Cardiac fibroblast (primary cell): ENCODE measurements around the gene RHEB.

ENCODE experiments used
- DNase-seq, 2 donors: peaks; one replicate each; pipeline versions ENCODE4 v3.0.0 to v3.0.0-alpha.2; 2010; ENCODE audit warnings: low read depth in 2 of 2
- H3K4me3 ChIP-seq, 2 donors: replicated peaks in 1 of 2; 1 replicate in 1 of 2; 2 replicates in 1 of 2; pipeline ENCODE4 v1.5.1; 2011; ENCODE audit warnings: low read depth in 2 of 2, low read length in 2 of 2, mild to moderate bottlenecking in 2 of 2, moderate library complexity in 1 of 2
- CTCF ChIP-seq: IDR thresholded peaks from one replicate; pipeline ENCODE4 v1.5.1; 2011; ENCODE audit warnings: low read depth, mild to moderate bottlenecking, low read length, inconsistent platforms

Gene RHEB

GRCh38 chr7:151454305-151454704 is 65.4 kb downstream of the RHEB start:
- H3K4me3 ChIP-seq, result no peak overlapping the region
- no peak for DNase-seq
- no peak for TF ChIP-seq CTCF

GRCh38 chr7:151453326-151453791 is 66.3 kb downstream of the RHEB start:
- no peak overlapping the region for H3K4me3 ChIP-seq
- TF ChIP-seq CTCF, result no peak
- no peak for DNase-seq

- DNase-seq, result no peak
- no peak for TF ChIP-seq CTCF
- no peak overlapping the region for H3K4me3 ChIP-seq
Measured at GRCh38 chr7:151452680-151453325, 66.9 kb downstream of the RHEB start.

GRCh38 chr7:151451626-151452571 is 67.8 kb downstream of the RHEB start:
- H3K4me3 ChIP-seq, result no peak overlapping the region
- no peak for TF ChIP-seq CTCF
- DNase-seq, result no peak

GRCh38 chr7:151451156-151451555 is 68.5 kb downstream of the RHEB start:
- no peak for DNase-seq
- no peak for TF ChIP-seq CTCF
- H3K4me3 ChIP-seq, result no peak overlapping the region

GRCh38 chr7:151449990-151450389 is 69.7 kb downstream of the RHEB start:
- H3K4me3 ChIP-seq, result no peak overlapping the region
- no peak for TF ChIP-seq CTCF
- no peak for DNase-seq
